Measurements from ENCODE around the gene PTPN14.

The PTPN14 gene

DNA sequence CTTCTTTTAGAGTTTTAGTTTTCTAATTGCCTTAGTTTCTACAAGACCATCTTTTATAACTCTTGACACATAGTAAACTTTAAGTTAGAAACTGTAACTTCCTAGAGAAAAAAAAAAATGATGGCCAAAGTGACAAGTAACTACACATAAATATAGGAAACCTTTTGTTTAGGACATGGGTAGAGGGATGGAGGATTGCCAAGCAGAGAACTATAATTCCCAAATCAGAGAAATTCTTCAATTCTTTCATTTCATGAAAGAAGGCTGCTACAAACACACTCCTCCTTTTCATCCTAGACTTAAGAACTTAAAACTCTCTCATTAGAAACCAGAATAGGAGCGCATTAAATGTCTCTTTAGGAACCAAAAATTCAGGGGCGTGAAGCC, 125.0 kb downstream of the PTPN14 start:
- H3K9me3 Mint-ChIP-seq: no peaks in the 10 kb centered on the region
- no peak overlapping the region for H3K27ac Mint-ChIP-seq
- no peak overlapping the region for H3K4me3 Mint-ChIP-seq
- peaks cover 5% of the 10 kb centered on the region for H3K4me1 Mint-ChIP-seq
- H3K27me3 Mint-ChIP-seq (ENCODE audit: low read depth): no peaks in the 10 kb centered on the region
- TF ChIP-seq, protein P1, sequence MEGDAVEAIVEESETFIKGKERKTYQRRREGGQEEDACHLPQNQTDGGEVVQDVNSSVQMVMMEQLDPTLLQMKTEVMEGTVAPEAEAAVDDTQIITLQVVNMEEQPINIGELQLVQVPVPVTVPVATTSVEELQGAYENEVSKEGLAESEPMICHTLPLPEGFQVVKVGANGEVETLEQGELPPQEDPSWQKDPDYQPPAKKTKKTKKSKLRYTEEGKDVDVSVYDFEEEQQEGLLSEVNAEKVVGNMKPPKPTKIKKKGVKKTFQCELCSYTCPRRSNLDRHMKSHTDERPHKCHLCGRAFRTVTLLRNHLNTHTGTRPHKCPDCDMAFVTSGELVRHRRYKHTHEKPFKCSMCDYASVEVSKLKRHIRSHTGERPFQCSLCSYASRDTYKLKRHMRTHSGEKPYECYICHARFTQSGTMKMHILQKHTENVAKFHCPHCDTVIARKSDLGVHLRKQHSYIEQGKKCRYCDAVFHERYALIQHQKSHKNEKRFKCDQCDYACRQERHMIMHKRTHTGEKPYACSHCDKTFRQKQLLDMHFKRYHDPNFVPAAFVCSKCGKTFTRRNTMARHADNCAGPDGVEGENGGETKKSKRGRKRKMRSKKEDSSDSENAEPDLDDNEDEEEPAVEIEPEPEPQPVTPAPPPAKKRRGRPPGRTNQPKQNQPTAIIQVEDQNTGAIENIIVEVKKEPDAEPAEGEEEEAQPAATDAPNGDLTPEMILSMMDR (IDR thresholded peaks at IDR 0.05; ENCODE audit: unreplicated experiment in 3 of 3): no peak
- H3K36me3 Mint-ChIP-seq (ENCODE audit: low read depth): peaks cover 9% of the 10 kb centered on the region

DNA sequence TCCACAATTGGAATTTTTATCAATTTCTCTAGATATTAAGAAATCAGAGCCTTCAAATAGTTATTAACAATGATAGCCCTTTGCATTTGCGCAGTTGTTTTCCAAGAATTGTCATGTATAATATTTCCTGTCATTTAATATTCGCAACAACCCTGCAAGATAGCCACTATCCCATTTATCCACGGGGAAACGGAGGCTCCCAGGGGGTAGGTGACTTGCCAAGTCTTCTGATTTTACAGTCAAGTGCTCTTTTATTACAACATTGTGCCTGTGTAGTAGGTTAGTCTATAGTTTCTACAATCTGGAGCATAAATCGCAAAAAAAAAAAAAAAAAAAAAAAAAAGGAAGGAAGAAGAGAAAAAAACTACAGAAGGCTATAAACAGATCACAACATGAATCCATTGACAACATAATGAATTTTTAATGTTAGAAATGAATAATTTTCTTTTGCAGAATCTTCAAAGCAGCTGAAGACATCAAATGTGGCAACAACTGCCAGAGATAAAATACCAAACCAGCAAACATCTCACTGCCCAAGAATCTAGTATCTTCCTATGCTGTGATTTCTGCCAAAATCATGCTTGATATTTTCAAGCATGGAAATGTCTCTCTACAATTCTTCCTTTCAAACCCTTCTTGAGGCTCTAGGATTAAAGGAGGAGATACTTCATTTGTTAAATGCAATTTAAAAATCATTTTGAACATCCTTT, 125.5 kb downstream of the PTPN14 start:
- H3K4me3 Mint-ChIP-seq: no peak overlapping the region
- TF ChIP-seq, protein P1 (IDR thresholded peaks at IDR 0.05; ENCODE audit: unreplicated experiment in 3 of 3): no peak

DNA sequence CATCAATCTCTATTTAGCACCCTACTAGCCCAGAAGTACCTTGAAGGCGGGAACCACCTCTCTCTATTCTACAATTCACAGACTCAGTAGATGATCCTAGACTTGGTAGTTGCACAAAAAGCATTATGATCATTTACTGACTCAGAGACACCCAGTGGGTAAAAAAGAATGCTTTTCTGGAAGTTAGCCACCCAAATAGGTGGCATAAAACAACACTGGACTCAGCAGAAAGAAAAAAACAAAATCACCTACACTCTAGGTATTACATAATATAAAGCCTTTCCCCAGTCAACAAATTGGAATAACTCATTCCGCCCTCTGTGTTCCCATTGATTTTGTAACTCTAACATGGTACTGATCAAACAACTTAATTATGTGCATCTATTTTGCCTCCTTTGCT, 126.3 kb downstream of the PTPN14 start:
- peaks cover 11% of the 10 kb centered on the region for H3K36me3 Mint-ChIP-seq (ENCODE audit: low read depth)
- H3K4me1 Mint-ChIP-seq: peaks cover 5% of the 10 kb centered on the region
- H3K27me3 Mint-ChIP-seq (ENCODE audit: low read depth): no peaks in the 10 kb centered on the region
- H3K4me3 Mint-ChIP-seq: no peak overlapping the region
- no peaks in the 10 kb centered on the region for H3K9me3 Mint-ChIP-seq
- TF ChIP-seq, protein P1 (IDR thresholded peaks at IDR 0.05; ENCODE audit: unreplicated experiment in 3 of 3): no peak
- H3K27ac Mint-ChIP-seq: no peak overlapping the region

More for the DNA sequence above, 125.5 kb downstream of the PTPN14 start:
- peaks cover 5% of the 10 kb centered on the region for H3K4me1 Mint-ChIP-seq
- no peaks in the 10 kb centered on the region for H3K27me3 Mint-ChIP-seq (ENCODE audit: low read depth)
- H3K36me3 Mint-ChIP-seq (ENCODE audit: low read depth): peaks cover 11% of the 10 kb centered on the region
- H3K27ac Mint-ChIP-seq: no peak overlapping the region
- no peaks in the 10 kb centered on the region for H3K9me3 Mint-ChIP-seq

DNA sequence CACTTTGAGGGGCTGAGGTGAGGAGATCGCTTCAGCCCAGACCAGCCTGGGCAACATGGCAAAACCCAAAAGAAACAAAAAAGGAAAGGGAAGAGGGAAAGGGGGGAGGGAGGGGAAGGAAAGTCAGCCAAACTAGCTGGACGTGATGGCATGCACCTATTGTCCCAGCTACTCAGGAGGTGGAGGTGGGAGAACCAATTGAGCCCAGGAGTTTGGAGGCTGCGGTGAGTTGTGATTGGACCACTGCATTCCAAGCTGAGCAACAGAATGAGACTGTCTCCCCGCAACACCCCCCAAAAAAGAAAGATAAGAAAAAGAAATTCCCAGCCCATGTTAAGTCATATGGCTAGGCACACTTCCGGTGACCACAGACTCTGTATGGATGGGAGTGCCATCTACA, 128.4 kb downstream of the PTPN14 start:
- H3K4me1 Mint-ChIP-seq: peaks cover 5% of the 10 kb centered on the region
- TF ChIP-seq, protein P1 (IDR thresholded peaks at IDR 0.05; ENCODE audit: unreplicated experiment in 3 of 3): no peak
- peaks cover 11% of the 10 kb centered on the region for H3K36me3 Mint-ChIP-seq (ENCODE audit: low read depth)
- no peaks in the 10 kb centered on the region for H3K9me3 Mint-ChIP-seq
- H3K27ac Mint-ChIP-seq: no peak overlapping the region
- H3K4me3 Mint-ChIP-seq: no peak overlapping the region
- no peaks in the 10 kb centered on the region for H3K27me3 Mint-ChIP-seq (ENCODE audit: low read depth)

DNA sequence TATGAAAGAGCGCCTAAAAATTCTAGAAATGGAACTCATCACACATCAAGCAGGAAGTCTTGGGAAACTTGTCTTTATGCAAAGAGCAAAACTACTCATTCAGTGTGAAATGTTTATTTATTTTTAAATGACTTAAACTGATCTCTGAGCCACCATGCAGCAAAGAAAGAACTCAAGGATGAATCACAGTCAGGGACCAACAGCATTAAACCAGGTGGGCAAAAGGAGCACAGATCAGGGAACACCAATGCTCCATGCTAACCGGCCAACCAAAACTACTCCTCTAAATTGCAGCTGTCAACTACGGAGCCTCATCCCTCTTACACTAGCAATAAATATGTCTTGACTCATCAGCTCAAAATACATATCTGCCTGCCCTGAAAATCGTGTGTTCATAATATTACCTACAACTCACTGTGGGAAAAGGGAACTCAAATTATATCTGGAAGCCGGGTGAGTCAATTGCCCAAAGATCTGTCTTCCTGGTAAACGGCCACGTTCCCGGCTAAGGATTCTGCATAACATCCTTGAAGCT, 129.2 kb downstream of the PTPN14 start:
- Mint-ChIP-seq H3K4me1 (peaks cover 5% of the 10 kb centered on the region), H3K36me3 (ENCODE audit: low read depth) (peaks cover 11% of the 10 kb centered on the region), H3K4me3 (no peak overlapping the region), H3K9me3 (no peaks in the 10 kb centered on the region), H3K27me3 (ENCODE audit: low read depth) (no peaks in the 10 kb centered on the region), H3K27ac (no peak overlapping the region)
- TF ChIP-seq, protein P1 (IDR thresholded peaks at IDR 0.05; ENCODE audit: unreplicated experiment in 3 of 3): no peak

DNA sequence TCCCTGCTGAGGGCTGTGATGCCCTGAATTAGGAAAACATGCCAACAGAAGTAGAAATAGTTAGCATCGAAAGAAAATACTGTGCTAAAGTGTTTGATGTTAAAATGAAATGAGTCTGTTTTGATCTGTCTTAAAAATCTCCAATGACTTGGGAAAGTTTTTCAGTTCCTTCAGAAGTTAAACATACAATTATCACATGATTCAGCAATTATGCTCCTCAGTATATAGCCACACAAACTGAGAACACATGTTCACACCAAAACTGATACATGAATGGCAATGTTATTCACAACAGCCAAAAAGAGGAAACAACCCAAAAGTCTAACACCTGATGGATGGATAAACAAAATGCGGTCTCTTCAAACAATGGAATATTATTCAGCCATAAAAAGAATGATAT, 130.6 kb downstream of the PTPN14 start:
- no peak overlapping the region for H3K4me3 Mint-ChIP-seq
- no peak overlapping the region for H3K27ac Mint-ChIP-seq
- TF ChIP-seq, protein P1 (IDR thresholded peaks at IDR 0.05; ENCODE audit: unreplicated experiment in 3 of 3): no peak
- peaks cover 8% of the 10 kb centered on the region for H3K4me1 Mint-ChIP-seq
- H3K9me3 Mint-ChIP-seq: no peaks in the 10 kb centered on the region
- H3K27me3 Mint-ChIP-seq (ENCODE audit: low read depth): no peaks in the 10 kb centered on the region
- H3K36me3 Mint-ChIP-seq (ENCODE audit: low read depth): peaks cover 11% of the 10 kb centered on the region

All from nephron (organoid).